ENCODE measurements around the gene PDPR.
"Not testable (repeated sequence)": the region's sequence is repeated elsewhere in the genome, so short reads cannot be mapped to it uniquely, and the experiment has no call there.

Gene PDPR

DNA sequence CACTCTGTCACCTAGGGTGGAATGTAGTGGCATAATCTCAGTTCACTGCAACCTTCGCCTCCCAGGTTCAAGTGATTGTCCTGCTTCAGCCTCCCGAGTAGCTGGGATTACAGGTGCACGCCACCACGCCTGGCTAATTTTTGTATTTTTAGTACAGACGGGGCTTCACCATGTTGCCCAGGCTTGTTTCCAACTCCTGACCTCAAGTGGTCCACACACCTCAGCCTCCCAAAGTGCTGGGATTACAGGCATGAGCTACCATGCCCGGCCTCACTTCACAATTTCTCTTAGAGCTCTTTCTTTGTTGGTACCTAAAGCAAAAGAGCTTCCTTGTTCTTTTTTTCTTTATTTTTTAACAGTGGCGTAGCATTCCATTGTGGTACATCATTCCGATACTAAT, 35.2 kb downstream of the PDPR start:
- H3K4me3 ChIP-seq (ENCODE audit: low read depth, low read length); H3K27ac ChIP-seq; DNase-seq; H3K9me3 ChIP-seq (ENCODE audit: severe bottlenecking); H3K27me3 ChIP-seq (ENCODE audit: insufficient read depth, low read depth, severe bottlenecking): not testable (repeated sequence)
- peaks cover 42% of the 10 kb centered on the region for H3K36me3 ChIP-seq

DNA sequence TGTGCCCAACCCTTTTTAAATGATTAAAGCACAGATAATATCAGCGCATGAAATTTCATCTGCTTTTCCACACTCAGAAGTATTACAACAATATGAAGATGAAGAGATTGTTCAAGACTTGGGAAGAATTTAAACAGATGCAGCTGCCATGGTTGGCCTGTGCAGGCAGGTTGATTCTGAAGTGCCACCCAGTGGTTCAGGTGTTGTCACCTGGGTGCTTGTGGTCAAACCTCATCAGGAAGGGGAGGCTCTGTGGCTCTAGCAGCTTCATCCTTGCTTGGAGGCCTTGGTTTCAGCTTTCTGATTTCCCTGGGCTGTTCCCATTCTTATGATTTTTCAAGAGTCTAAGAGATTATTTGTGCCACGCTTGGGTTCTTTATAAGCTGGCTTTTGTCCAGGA, 37.3 kb downstream of the PDPR start:
- Histone ChIP-seq H3K36me3 (peaks cover 49% of the 10 kb centered on the region), H3K4me3 (ENCODE audit: low read depth, low read length) (no peak overlapping the region), H3K27ac (no peak overlapping the region), H3K27me3 (ENCODE audit: insufficient read depth, low read depth, severe bottlenecking) (no peaks in the 10 kb centered on the region), H3K9me3 (ENCODE audit: severe bottlenecking) (no peaks in the 10 kb centered on the region)
- TF ChIP-seq, protein P1, sequence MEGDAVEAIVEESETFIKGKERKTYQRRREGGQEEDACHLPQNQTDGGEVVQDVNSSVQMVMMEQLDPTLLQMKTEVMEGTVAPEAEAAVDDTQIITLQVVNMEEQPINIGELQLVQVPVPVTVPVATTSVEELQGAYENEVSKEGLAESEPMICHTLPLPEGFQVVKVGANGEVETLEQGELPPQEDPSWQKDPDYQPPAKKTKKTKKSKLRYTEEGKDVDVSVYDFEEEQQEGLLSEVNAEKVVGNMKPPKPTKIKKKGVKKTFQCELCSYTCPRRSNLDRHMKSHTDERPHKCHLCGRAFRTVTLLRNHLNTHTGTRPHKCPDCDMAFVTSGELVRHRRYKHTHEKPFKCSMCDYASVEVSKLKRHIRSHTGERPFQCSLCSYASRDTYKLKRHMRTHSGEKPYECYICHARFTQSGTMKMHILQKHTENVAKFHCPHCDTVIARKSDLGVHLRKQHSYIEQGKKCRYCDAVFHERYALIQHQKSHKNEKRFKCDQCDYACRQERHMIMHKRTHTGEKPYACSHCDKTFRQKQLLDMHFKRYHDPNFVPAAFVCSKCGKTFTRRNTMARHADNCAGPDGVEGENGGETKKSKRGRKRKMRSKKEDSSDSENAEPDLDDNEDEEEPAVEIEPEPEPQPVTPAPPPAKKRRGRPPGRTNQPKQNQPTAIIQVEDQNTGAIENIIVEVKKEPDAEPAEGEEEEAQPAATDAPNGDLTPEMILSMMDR (IDR thresholded peaks at IDR 0.05; ENCODE audit: low read depth, low read length): no peak
- no peak for DNase-seq

DNA sequence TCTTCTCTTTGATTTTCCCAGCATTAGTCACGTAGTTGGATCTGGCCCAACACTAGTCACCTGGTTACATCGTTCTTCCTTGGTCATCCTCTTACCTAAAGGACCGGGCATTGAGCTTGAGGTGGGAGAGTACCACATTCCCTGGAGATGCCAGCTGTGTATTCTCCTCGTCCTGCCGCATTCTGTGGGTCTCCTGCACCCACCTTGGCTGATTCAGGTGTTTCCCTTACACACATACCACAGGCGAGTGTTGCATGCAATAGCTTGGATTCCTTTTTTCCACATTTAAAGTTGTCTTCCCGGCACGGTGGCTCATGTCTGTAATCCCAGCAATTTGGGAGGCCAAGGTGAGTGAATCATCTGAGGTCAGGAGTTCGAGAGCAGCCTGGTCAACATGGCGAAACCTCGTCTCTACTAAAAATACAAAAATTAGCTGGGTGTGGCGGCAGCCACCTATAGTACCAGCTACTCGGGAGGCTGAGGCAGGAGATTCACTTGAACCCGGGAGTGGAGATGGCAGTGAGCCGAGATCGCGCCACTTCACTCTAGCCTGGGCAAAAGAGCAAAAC, 37.9 kb downstream of the PDPR start:
- H3K27me3 ChIP-seq (ENCODE audit: insufficient read depth, low read depth, severe bottlenecking): no peaks in the 10 kb centered on the region
- H3K36me3 ChIP-seq: peaks cover 56% of the 10 kb centered on the region
- no peak overlapping the region for H3K27ac ChIP-seq
- no peak for DNase-seq
- TF ChIP-seq, protein P1 (IDR thresholded peaks at IDR 0.05; ENCODE audit: low read depth, low read length): no peak
- no peaks in the 10 kb centered on the region for H3K9me3 ChIP-seq (ENCODE audit: severe bottlenecking)
- no peak overlapping the region for H3K4me3 ChIP-seq (ENCODE audit: low read depth, low read length)

- H3K27me3 ChIP-seq (ENCODE audit: insufficient read depth, low read depth, severe bottlenecking): no peaks in the 10 kb centered on the region
- H3K36me3 ChIP-seq: peaks cover 63% of the 10 kb centered on the region
- no peak overlapping the region for H3K4me3 ChIP-seq (ENCODE audit: low read depth, low read length)
- TF ChIP-seq, protein P1 (IDR thresholded peaks at IDR 0.05; ENCODE audit: low read depth, low read length): no peak
- no peaks in the 10 kb centered on the region for H3K9me3 ChIP-seq (ENCODE audit: severe bottlenecking)
- no peak overlapping the region for H3K27ac ChIP-seq
- DNase-seq: no peak
Measured at GRCh38 chr16:70152578-70153302, 38.6 kb downstream of the PDPR start.

DNA sequence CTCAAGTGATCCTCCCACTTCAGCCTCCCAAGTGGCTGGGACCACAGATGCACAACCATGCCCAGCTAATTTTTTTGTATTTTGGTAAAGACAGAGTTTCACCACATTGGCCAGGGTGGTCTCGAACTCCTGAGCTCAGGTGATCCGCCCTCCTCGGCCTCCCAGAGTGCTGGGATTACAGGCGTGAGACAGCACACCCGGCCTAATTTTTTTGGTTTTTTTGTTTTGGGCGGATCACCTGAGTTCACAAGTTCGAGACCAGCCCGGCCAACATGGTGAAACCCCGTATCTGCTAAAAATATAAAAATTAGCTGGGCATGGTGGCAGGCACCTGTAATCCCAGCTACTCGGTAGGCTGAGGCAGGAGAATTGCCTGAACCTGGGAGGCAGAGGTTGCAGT, 40.6 kb downstream of the PDPR start:
- H3K36me3 ChIP-seq: peaks cover 75% of the 10 kb centered on the region
- DNase-seq; H3K27me3 ChIP-seq (ENCODE audit: insufficient read depth, low read depth, severe bottlenecking); H3K9me3 ChIP-seq (ENCODE audit: severe bottlenecking); H3K27ac ChIP-seq; H3K4me3 ChIP-seq (ENCODE audit: low read depth, low read length): not testable (repeated sequence)

DNA sequence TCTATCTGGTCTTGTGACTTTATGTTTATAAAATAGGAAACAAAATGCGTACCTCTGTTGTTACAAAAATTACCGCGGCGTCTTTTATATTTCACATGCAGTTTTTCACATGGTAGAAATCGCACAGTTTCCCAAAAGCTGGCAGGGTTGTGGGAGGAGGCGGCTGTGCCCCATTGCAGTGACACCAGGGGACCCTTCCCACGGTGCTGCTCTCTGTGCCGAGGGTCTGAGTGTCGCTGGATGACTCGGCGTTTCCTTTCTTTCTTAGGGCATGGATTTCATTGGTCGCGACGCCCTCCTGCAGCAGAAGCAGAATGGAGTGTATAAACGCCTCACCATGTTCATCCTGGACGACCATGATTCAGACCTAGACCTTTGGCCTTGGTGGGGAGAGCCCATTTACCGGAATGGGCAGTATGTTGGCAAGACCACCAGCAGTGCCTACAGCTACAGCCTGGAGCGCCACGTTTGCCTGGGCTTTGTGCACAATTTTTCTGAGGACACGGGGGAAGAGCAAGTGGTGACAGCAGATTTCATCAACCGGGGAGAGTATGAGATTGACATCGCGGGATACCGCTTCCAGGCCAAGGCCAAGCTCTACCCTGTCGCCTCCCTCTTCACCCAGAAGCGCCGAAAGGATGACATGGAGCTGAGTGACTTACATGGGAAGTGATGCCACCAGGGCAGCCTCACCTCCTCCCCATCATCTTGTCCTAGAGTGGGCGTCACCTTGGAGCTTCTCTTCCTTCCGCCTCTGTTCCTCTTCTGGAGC, 42.3 kb downstream of the PDPR start:
- Histone ChIP-seq H3K27me3 (ENCODE audit: insufficient read depth, low read depth, severe bottlenecking) (no peaks in the 10 kb centered on the region), H3K9me3 (ENCODE audit: severe bottlenecking) (no peaks in the 10 kb centered on the region), H3K36me3 (peaks cover 71% of the 10 kb centered on the region), H3K4me3 (ENCODE audit: low read depth, low read length) (no peak overlapping the region), H3K27ac (no peak overlapping the region)
- TF ChIP-seq, protein P1 (IDR thresholded peaks at IDR 0.05; ENCODE audit: low read depth, low read length): no peak
- DNase-seq: no peak
